Measurements from ENCODE around the gene BEND6.
"Not testable (repeated sequence)": the region's sequence is repeated elsewhere in the genome, so short reads cannot be mapped to it uniquely, and the experiment has no call there.

BEND6 gene

DNA sequence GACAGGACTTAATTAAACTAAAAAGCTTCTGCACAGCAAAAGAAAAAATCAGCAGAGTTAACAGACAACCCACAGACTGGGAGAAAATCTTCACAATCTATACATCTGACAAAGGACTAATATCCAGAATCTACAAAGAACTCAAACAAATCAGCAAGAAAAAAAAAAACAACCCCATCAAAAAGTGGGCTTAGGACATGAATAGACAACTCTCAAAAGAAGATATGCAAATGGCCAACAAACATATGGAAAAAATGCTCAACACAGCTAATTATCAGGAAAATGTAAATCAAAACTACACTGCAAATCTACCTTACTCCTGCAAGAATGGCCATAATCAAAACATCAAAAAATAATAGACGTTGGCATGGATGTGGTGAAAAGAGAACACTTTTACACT lies 89.2 kb downstream of the BEND6 start:
- not testable (repeated sequence) for FAIRE-seq

GRCh38 chr6:57044568-57044967 lies 89.7 kb downstream of the BEND6 start:
- FAIRE-seq, result no peak

GRCh38 chr6:57046332-57047256 lies 91.7 kb downstream of the BEND6 start, which contains the start of gene KIAA1586:
Gene KIAA1586 (plus strand): TSS chr6:57046693. CDS start chr6:57046756, 63 bp downstream.
- peak; percentile 90 for FAIRE-seq

DNA sequence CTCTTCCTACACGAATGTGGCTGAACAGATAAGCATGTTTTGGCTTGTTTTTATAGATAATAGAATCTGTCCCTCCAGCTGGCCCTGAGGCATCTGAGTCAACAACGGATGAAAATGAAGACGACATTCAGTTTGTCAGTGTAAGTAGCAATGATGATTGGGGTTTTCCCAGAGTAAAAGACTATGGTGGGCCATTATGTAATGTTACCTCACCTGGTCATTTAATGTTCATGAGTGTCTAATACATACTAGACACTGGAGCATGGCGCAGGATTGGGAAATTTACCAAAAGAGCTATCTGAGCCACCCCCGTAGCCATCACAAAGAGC lies 92.3 kb downstream of the BEND6 start:
- not testable (repeated sequence) for FAIRE-seq

- not testable (repeated sequence) for FAIRE-seq
Observed at GRCh38 chr6:57047859-57048258, 93.0 kb downstream of the BEND6 start.

DNA sequence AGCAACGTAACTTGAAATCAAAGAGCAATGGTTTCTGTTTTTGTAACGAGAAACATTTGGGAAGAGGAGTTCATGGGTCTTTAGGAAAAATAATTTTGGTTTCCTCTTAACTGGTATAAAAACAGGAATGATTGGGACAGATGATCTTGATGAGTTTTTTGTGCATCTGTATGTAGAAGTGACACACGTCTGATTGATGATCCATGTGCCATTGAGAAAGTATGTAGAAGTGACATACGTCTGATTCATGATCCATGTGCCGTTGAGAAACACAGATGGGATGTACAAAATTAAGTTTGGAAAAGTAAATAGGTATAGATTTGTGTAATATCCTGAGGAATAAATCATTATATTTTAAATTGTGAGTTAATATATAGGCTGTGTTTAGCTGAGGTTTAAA lies 93.7 kb downstream of the BEND6 start:
- no peak for FAIRE-seq

GRCh38 chr6:57063847-57064246 lies 108.9 kb downstream of the BEND6 start:
- peak; percentile 46 for FAIRE-seq

DNA sequence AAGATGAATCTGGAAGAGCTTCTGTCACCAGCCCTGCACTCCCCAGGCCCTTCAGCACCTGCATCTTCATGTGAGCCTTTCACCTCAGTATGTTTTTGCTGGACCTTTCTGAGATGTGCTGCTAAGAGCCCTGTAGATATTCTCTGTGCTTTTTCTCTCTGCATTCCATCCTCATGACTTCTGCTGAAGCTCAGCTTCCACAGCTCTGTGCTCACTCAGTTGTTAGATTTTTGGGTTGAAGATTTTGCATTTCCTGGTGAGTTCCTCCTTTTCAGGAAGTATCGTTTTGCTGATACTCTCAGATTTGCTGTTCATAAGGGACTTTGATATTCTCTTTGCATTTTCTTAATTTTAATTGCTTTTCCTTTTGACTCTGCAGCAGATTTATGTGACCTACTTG lies 109.9 kb downstream of the BEND6 start:
- no peak for FAIRE-seq

GRCh38 chr6:57068061-57068460 lies 113.2 kb downstream of the BEND6 start:
- no peak for FAIRE-seq

GRCh38 chr6:57069228-57069627 lies 114.3 kb downstream of the BEND6 start:
- no peak for FAIRE-seq

- no peak for FAIRE-seq
Observed at GRCh38 chr6:57069920-57070331, 115.0 kb downstream of the BEND6 start.

DNA sequence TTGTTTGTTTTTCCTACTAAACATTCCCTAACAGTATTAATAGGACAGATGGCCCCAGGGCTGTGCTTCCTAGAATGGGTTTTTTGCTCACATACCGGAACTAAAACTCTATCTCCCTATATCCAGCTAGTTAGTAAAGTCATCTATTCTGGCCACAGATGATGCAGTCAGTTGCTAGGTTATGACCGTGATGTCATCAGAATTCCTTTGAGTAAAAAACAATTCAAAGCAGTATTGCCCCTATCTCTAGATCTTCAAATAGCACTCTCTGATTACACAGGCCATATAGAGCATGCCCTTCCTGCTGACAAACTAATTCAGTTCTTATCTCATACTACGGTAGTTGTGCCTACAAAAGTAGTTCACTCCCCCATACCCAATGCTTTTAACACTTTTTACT lies 117.2 kb downstream of the BEND6 start:
- no peak for FAIRE-seq

GRCh38 chr6:57074383-57074782 lies 119.5 kb downstream of the BEND6 start:
- no peak for FAIRE-seq

DNA sequence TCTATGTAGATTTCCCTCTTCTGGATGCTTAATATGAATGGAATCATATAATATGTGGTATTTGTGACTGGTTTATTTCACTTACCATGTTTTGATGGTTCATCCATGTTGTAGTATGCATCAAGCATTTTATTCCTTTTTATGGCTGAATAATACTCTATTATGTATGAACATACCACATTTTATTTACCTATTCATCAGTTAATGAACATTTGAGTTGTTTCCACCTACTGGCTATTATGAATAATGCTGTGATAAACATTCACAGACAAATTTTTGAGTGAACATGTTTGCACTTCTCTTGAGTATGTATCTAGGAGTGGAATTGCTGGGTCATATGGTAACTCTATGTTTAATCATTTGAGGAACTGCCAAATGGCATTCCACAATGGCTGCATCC lies 120.2 kb downstream of the BEND6 start:
- FAIRE-seq, result no peak

Data from G401.6 (cell line).